HL-60/S4 (cell line): ENCODE results near the gene SVBP.
"Not testable (repeated sequence)": the region's sequence is repeated elsewhere in the genome, so short reads cannot be mapped to it uniquely, and the experiment has no call there.

Experiments
- in situ Hi-C: fragments of 300-500 bp; cut with MboI; formaldehyde crosslinking; loops from 2 replicates; pipeline ENCODE4 v1.14.3; 2022; ENCODE audit warnings: low sequenced_read_pairs

The SVBP gene

GRCh38 chr1:42816585-42817439 lies at the start of gene SVBP, which contains the start of gene ERMAP:
Gene SVBP, minus strand, starts transcription at chr1:42817397. Its CDS starts 853 bp downstream, at chr1:42816544.
Gene ERMAP, plus strand, starts transcription at chr1:42817122. Its CDS starts 13,327 bp downstream, at chr1:42830449.
- in situ Hi-C loops = no loop called here

- in situ Hi-C loops = no loop called here
These were observed 49.4 kb upstream of the SVBP start for GRCh38 chr1:42866549-42866948.

- in situ Hi-C loops = no loop called here
These were observed 43.8 kb upstream of the SVBP start for GRCh38 chr1:42861014-42861399.

- in situ Hi-C loops = no loop called here
These were observed 43.3 kb upstream of the SVBP start for GRCh38 chr1:42860339-42861013.

- in situ Hi-C loops = not testable (repeated sequence)
These were observed 42.2 kb upstream of the SVBP start for GRCh38 chr1:42859366-42859765.

DNA sequence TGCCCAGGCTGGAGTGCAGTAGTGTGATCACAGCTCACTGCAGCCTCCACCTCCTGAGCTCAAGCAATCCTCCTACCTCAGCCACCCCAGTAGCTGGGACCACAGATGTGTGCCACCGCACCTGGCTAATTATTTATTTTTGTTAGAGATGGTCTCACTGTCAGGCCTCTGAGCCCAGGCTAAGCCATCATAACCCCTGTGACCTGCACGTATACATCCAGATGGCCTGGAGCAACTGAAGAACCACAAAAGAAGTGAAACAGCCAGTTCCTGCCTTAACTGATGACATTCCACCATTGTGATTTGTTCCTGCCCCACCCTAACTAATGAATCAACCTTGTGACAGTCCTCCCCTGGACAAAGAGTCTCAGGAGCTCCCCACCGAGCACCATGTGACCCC lies 39.4 kb upstream of the SVBP start:
- in situ Hi-C loops = not testable (repeated sequence)

- in situ Hi-C loops = no loop called here
These were observed 36.1 kb upstream of the SVBP start for GRCh38 chr1:42853116-42853884.

DNA sequence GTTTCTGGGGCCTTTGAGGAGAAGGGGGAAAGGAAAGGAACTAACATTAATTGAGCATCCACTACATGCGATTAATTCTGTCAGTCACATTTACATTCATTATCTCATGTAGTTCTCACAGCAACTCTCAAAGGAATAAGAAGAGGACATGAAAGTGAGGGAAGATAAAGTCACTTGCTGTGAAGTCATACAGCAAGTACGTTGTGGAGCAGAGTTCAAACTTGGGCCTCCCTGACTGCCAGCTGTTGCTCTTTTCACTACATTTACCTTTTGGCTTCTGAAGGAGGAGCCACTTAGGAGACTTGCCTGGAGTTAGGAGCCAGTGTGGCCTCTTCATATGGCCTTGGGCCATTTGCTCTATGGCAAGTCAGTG lies 35.4 kb upstream of the SVBP start:
- in situ Hi-C loops = no loop called here

- in situ Hi-C loops = no loop called here
These were observed 34.9 kb upstream of the SVBP start for GRCh38 chr1:42851960-42852607.

DNA sequence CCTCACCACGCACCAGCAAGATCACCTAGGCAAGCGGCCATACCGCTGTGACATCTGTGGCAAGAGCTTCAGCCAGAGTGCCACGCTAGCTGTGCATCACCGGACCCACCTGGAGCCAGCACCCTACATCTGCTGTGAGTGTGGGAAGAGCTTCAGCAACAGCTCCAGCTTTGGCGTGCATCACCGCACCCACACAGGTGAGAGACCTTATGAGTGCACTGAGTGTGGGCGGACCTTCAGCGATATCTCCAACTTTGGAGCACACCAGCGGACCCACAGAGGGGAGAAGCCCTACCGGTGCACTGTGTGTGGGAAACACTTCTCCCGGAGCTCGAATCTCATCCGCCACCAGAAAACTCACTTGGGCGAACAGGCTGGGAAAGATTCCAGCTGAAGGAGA lies 34.2 kb upstream of the SVBP start:
- in situ Hi-C loops = no loop called here

DNA sequence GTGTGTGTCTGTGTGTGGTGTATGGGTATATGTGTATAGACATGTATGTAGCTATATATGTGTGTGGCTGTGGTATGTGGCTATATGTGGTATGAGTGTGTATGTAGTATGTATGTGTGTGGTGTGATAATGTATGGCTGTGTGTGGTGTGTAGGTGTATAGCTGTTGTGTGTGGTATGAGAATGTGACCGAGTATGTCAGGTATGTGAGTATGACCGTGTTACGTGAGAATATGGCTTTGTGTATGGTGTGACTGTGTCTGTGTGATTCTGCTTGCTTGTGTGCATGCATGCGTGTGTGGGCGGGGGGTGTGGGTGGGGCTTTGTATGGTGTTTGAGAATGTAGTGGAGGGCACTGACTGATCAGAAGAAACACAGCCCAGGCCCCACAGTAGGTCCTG lies 32.7 kb upstream of the SVBP start:
- in situ Hi-C loops = no loop called here

- in situ Hi-C loops = no loop called here
These were observed 31.8 kb upstream of the SVBP start for GRCh38 chr1:42848823-42849537.

GRCh38 chr1:42847721-42848460 lies 30.7 kb upstream of the SVBP start:
- in situ Hi-C loops = no loop called here

DNA sequence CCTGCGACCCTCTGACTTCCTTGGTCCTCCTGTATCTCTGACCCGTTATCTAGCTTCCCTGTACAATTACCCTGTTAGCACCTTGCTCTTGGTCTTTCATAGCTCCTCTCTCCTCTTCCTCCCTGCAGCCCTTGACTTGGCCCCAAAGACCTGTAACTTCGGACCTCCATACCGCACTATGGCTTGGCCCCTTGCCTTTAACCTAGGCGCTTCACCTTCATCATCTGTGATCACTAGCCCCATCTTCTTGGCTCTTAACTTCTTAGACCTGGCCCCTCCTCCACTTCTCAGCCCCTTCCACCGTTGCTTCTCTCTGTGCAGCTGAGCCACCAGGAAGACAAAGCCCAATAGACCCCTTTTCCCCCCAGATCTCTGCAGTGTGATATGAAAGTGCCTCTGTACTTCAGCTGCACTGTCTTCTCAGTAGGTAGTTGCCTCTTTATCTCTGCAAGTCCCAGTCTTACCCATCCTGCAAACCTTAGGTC lies 30.0 kb upstream of the SVBP start:
- in situ Hi-C loops = no loop called here

DNA sequence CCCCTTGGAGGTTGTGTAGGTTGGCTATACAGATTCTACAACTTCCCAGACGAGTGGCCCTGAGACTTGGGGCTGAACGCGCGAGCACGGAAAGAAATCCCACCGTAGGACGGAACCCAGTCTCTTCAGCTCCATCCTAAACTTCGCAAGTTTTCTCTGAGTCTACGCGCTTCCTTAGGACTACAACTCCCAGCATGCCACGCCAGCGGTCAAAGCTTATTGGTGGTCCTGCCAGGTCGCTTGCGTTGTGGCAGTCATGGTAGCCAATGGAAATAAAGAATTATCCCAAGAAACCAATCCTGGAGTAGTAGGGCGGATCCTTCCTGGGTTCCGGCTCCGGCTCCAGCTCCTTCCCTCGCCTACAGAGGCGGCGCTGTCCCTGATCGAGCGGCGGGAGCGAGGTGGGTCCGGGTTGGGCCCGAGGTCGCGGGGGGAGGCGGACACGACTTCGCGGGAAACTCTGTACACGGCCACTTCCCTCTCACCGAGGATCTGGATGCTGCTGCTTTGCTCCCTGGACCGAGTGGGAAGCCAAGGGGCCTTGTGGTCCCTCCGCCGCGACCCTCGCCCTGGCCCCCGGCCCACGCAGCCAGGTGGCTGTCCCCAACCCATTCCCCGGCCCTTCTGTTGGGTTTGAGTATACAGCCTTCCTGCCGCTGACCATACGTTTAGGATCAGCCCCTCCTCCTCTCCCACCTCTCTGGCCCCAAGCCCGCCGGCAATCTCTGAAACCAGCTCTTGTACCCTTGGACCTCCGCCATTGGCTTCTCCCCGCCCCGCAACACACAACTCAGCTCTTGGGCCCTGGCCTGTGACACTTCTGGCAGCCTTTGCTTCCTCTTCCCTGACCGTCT lies 29.3 kb upstream of the SVBP start, which contains the start of gene ZNF691:
ZNF691 (plus strand) TSS at position 357 of the 854 bp plus-strand sequence. CDS start 3,046 bp downstream, outside the sequence.
- in situ Hi-C loops = no loop called here

DNA sequence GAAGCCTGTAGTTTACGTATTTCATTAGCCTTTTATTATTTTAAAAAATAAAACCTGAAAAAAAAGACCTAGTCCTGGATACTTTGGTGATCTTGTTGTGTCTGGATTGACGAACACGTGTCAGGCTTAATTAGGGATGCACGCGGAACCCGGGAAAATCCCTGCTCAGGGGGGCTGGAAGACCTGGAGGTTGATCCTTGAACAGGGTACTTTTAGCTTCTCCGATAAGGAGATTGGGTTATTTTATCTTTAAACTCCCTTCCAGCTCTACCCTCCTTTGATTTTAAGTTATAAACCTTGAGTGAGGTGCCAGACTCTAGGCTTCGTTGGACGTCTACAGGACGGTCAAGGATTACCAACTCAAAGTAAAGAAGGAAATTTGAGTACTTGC lies 28.7 kb upstream of the SVBP start:
- in situ Hi-C loops = no loop called here

DNA sequence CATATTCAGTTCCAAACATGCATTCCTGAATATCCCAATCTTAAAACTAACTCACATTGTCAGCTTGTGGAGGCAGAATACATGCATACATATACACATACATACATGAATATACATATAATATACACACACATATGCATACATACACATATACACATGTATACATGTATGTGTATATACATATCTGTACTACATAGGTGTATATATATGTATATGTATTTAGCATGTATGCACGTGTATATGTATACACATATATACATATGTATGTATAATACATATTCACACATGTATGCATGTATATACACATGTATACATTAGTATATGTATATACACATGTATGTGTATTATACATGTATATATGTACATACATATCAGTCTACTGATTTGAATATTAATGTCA lies 28.0 kb upstream of the SVBP start:
- in situ Hi-C loops = no loop called here

GRCh38 chr1:42844592-42845140 lies 27.5 kb upstream of the SVBP start:
- in situ Hi-C loops = no loop called here
